Measurements from ENCODE around the gene ABCC6.
"Not testable (repeated sequence)": the region's sequence is repeated elsewhere in the genome, so short reads cannot be mapped to it uniquely, and the experiment has no call there.

DNA sequence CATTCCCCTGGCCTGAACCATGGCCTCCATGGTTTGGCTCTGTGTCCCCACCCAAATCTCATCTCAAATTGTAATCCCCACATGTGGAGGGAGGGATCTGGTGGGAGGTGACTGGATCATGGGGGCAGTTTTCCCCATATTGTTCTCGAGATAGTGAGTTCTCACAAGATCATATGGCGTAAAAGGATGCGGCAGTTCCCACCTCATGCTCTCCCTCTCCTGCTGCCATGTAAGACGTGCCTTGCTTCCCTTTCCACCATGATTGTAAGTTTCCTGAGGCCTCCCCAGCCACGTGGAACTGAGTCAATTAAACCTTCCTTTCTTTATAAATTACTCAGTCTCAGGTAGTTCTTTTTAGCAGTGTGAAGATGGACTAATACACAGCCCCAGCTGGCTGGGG is 61.5 kb downstream of the ABCC6 start:
- not testable (repeated sequence) for TF ChIP-seq EZH2 (IDR thresholded peaks at IDR 0.05; ENCODE audit: borderline replicate concordance, low read depth, low read length, poor library complexity, severe bottlenecking)
- TF ChIP-seq, protein P1, sequence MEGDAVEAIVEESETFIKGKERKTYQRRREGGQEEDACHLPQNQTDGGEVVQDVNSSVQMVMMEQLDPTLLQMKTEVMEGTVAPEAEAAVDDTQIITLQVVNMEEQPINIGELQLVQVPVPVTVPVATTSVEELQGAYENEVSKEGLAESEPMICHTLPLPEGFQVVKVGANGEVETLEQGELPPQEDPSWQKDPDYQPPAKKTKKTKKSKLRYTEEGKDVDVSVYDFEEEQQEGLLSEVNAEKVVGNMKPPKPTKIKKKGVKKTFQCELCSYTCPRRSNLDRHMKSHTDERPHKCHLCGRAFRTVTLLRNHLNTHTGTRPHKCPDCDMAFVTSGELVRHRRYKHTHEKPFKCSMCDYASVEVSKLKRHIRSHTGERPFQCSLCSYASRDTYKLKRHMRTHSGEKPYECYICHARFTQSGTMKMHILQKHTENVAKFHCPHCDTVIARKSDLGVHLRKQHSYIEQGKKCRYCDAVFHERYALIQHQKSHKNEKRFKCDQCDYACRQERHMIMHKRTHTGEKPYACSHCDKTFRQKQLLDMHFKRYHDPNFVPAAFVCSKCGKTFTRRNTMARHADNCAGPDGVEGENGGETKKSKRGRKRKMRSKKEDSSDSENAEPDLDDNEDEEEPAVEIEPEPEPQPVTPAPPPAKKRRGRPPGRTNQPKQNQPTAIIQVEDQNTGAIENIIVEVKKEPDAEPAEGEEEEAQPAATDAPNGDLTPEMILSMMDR (conservative IDR thresholded peaks at IDR 0.05; ENCODE audit: low read depth, low read length) = not testable (repeated sequence)
